Measurements from ENCODE around the gene F7.
"Not testable (repeated sequence)": the region's sequence is repeated elsewhere in the genome, so short reads cannot be mapped to it uniquely, and the experiment has no call there.

F7 gene

DNA sequence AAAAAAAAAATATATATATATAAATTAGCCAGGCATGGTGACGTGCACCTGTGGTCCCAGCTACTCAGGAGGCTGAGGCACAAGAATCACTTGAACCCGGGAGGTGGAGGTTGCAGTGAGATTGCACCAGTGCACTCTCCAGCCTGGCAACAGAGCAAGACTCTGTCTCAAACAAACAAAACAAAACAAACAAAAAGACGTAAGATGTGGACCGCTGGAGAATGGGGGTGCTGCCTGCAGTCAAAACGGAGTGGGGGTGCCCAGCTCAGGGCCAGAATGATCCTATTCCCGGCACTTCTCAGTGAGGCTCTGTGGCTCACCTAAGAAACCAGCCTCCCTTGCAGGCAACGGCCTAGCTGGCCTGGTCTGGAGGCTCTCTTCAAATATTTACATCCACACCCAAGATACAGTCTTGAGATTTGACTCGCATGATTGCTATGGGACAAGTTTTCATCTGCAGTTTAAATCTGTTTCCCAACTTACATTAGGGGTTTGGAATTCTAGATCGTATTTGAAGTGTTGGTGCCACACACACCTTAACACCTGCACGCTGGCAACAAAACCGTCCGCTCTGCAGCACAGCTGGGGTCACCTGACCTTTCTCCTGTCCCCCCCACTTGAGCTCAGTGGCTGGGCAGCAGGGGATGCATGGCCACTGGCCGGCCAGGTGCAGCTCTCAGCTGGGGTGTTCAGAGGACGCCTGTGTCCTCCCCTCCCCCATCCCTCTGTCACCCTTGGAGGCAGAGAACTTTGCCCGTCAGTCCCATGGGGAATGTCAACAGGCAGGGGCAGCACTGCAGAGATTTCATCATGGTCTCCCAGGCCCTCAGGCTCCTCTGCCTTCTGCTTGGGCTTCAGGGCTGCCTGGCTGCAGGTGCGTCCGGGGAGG lies at the start of gene F7:
TSS of gene F7 (plus strand) at position 760 of the 889 bp plus-strand sequence. CDS start at position 811, 51 bp downstream.
- DNase-seq (ENCODE audit: low read depth in 2 of 2): peak in 1 of 2 donors; percentile 10
- H3K4me3 ChIP-seq (replicated peaks in 1 of 2; ENCODE audit: low read depth in 2 of 2, low read length in 2 of 2): no peak within 1 kb of the TSS
- TF ChIP-seq, protein P1, sequence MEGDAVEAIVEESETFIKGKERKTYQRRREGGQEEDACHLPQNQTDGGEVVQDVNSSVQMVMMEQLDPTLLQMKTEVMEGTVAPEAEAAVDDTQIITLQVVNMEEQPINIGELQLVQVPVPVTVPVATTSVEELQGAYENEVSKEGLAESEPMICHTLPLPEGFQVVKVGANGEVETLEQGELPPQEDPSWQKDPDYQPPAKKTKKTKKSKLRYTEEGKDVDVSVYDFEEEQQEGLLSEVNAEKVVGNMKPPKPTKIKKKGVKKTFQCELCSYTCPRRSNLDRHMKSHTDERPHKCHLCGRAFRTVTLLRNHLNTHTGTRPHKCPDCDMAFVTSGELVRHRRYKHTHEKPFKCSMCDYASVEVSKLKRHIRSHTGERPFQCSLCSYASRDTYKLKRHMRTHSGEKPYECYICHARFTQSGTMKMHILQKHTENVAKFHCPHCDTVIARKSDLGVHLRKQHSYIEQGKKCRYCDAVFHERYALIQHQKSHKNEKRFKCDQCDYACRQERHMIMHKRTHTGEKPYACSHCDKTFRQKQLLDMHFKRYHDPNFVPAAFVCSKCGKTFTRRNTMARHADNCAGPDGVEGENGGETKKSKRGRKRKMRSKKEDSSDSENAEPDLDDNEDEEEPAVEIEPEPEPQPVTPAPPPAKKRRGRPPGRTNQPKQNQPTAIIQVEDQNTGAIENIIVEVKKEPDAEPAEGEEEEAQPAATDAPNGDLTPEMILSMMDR (IDR thresholded peaks at IDR 0.05; ENCODE audit: low read depth, low read length): no peak

- no peak overlapping the region for H3K4me3 ChIP-seq (replicated peaks in 1 of 2; ENCODE audit: low read depth in 2 of 2, low read length in 2 of 2)
- no peak for DNase-seq (ENCODE audit: low read depth in 2 of 2)
- TF ChIP-seq, protein P1 (IDR thresholded peaks at IDR 0.05; ENCODE audit: low read depth, low read length): no peak
Measured at GRCh38 chr13:113057084-113057483, 48.5 kb upstream of the F7 start.

- H3K4me3 ChIP-seq (replicated peaks in 1 of 2; ENCODE audit: low read depth in 2 of 2, low read length in 2 of 2); DNase-seq (ENCODE audit: low read depth in 2 of 2): not testable (repeated sequence)
Measured at GRCh38 chr13:113057559-113057958, 48.0 kb upstream of the F7 start.

DNA sequence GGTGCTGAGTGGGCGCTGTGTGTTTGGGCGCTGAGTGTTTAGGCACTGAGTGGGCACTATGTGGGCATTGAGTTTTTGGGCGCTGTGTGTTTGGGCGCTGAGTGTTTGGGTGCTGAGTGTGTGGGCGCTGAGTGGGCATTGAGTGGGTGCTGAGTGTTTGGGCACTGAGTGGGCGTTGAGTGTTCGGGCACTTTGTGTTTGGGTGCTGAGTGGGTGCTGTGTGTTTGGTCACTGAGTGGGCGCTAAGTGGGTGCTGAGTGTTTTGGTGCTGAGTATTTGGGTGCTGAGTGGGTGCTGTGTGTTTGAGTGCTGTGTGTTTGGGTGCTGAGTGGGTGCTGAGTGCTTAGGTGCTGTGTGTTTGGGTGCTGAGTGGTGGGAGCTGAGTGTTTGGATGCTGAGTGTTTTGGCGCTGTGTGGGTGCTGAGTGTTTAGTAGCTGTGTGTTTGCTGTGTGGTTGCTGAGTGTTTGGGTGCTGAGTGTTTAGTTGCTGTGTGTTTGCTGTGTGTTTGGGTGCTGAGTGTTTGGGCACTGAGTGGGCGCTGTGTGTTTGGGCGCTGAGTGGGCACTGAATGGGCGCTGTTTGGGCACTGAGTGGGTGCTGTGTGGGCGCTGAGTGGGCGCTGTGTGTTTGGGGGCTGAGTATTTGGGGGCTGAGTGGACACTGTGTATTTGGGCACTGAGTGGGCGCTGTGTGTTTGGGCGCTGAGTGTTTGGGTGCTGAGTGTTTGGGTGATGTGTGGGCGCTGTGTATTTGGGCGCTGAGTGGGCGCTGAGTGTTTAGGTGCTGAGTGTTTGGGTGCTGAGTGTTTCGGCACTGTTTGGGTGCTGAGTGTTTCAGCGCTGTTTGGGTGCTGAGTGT lies 47.2 kb upstream of the F7 start:
- TF ChIP-seq, protein P1 (IDR thresholded peaks at IDR 0.05; ENCODE audit: low read depth, low read length): no peak
- no peak for DNase-seq (ENCODE audit: low read depth in 2 of 2)
- no peak overlapping the region for H3K4me3 ChIP-seq (replicated peaks in 1 of 2; ENCODE audit: low read depth in 2 of 2, low read length in 2 of 2)

DNA sequence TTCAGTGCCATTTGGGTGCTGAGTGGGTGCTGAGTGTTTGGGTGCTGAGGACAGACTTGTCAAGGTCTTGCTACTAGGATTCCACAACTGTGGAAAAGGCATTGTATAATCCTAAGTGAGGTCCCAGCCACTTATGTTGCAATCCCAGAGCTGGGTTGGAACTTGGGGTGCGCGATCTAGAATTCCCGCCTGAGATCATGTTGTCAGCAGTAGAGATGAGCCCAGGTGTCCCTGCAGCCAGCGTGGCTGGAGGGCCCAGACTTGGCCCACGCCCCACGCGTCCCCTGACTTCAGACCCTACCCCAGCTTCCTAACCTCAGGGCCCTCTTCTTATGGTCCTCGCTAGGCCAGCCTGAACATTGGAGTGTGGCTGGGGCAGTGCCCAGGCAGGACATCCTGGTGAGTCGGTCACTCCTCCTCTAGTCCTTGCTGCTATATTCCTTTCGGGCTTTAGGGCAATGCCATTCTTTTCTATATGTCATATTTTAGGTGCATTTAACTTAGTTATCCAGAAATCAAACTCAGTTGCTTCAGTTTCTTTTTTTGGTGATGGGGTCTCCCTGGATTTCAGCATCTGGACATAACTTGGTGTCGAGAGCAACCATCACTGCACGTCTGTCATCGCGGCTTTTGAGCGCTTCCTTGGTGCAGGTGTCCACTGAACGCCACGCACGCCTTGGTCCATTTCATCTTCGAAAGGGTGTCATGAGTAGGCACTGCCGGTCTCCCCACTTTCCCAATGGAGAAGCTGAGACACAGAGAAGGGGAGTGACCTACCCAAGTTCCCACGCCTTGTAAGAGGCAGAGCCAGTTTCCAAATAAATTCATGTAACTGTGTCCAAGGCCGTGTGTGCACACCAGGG lies 46.4 kb upstream of the F7 start:
- DNase-seq (ENCODE audit: low read depth in 2 of 2): no peak
- TF ChIP-seq, protein P1 (IDR thresholded peaks at IDR 0.05; ENCODE audit: low read depth, low read length): no peak
- H3K4me3 ChIP-seq (replicated peaks in 1 of 2; ENCODE audit: low read depth in 2 of 2, low read length in 2 of 2): no peak overlapping the region

GRCh38 chr13:113059891-113060290 lies 45.7 kb upstream of the F7 start:
- DNase-seq (ENCODE audit: low read depth in 2 of 2): no peak
- TF ChIP-seq, protein P1 (IDR thresholded peaks at IDR 0.05; ENCODE audit: low read depth, low read length): no peak
- no peak overlapping the region for H3K4me3 ChIP-seq (replicated peaks in 1 of 2; ENCODE audit: low read depth in 2 of 2, low read length in 2 of 2)
